Esophagus squamous epithelium (tissue), 5 donors: ENCODE measurements around the gene CCDC33. TPM values are rescaled to one million over a fixed set of nuclear protein-coding genes. Genes with fewer than 3 reads are reported as not detected.

Experiments used
- DNase-seq: peaks from one replicate; lab custom pipeline; 2025; lab: John Stamatoyannopoulos, UW
- H3K27ac ChIP-seq, 4 donors: fragments of 200-600 bp; sonication (generic); one replicate each; pipeline ENCODE4 v1.5.1; 2016 to 2019; ENCODE audit warnings: mild to moderate bottlenecking in 1 of 4
- H3K27me3 ChIP-seq, 4 donors: fragments of 200-600 bp; sonication (generic); 1 replicate in 3 of 4; 2 replicates in 1 of 4; pipeline versions ENCODE4 v1.5.1 to v1.6.0; 2017 to 2021; ENCODE audit warnings: antibody characterized with exemption in 1 of 4
- H3K36me3 ChIP-seq, 3 donors: fragments of 200-600 bp; sonication (generic); one replicate each; pipeline ENCODE4 v1.5.1; 2016 to 2019
- H3K4me1 ChIP-seq, 3 donors: fragments of 200-600 bp; sonication (generic); one replicate each; pipeline ENCODE4 v1.5.1; 2017 to 2019
- H3K4me3 ChIP-seq, 4 donors: fragments of 200-600 bp; sonication (generic); 1 replicate in 3 of 4; 2 replicates in 1 of 4; pipeline ENCODE4 v1.5.1; 2016 to 2019; ENCODE audit warnings: mild to moderate bottlenecking in 2 of 4, moderate library complexity in 1 of 4
- H3K9me3 ChIP-seq, 3 donors: fragments of 200-600 bp; sonication (generic); one replicate each; pipeline ENCODE4 v1.5.1; 2016 to 2019
- CTCF ChIP-seq, 6 experiments: fragments of 450-650 bp in 4 of 6; fragments of 200-600 bp in 2 of 6; sonication (generic) in 2 of 6; IDR thresholded peaks; one replicate each; pipeline ENCODE4 v1.5.1; 2016 to 2019; ENCODE audit warnings: antibody characterized with exemption in 6 of 6, mild to moderate bottlenecking in 4 of 6, moderate library complexity in 4 of 6
- POLR2A ChIP-seq, 4 donors: fragments of 450-650 bp; IDR thresholded peaks; one replicate each; pipeline ENCODE4 v1.6.1; 2017; ENCODE audit warnings: antibody characterized with exemption in 4 of 4, mild to moderate bottlenecking in 4 of 4, moderate library complexity in 3 of 4
- WGBS, 2 donors: methylation state at CpG; one replicate each; pipeline ENCODE4 v1.1.5; 2018; 5-methylcytosine and 5-hydroxymethylcytosine counted together
- intact Hi-C: fragments of 100-400 bp; cut with DNase I; formaldehyde crosslinking; loops from one replicate; pipeline ENCODE4 v1.15.0; 2022
- total RNA-seq, 4 donors: library from RNA; depleted of rRNA; stranded (reverse); fragments of >200 nt; gene quantifications; one replicate each; pipeline ENCODE4 v1.1.0, GENCODE V29; 2016
- donor health status: DM: yes; HTN: yes; CAD: no.

Gene CCDC33
- total RNA-seq, 4 donors from 2014 or later, result not detected

GRCh38 chr15:74193905-74194304, 42.2 kb upstream of the CCDC33 start:
- TF ChIP-seq CTCF (IDR thresholded peaks at IDR 0.05), result no peak
- no peak for TF ChIP-seq POLR2A (IDR thresholded peaks at IDR 0.05)
- peaks cover 11 to 71% (median 30%) of the 10 kb centered on the region in 3 donors for H3K4me1 ChIP-seq
- H3K9me3 ChIP-seq, result no peaks in the 10 kb centered on the region
- H3K4me3 ChIP-seq, result no peak overlapping the region
- no peaks in the 10 kb centered on the region for H3K36me3 ChIP-seq
- intact Hi-C loops, result no loop called here
- peak overlapping the region; percentile 3 to 59 (median 48) for H3K27ac ChIP-seq
- no peaks in the 10 kb centered on the region for H3K27me3 ChIP-seq
- DNase-seq, result no peak
- WGBS, 2 donors, result 59 to 100% methylated on average over 2 of the region's 6 CpGs

- Histone ChIP-seq H3K36me3 (no peaks in the 10 kb centered on the region), H3K4me3 (no peak overlapping the region), H3K4me1 (peaks cover 11 to 81% (median 34%) of the 10 kb centered on the region in 3 donors), H3K27me3 (no peaks in the 10 kb centered on the region), H3K27ac (no peak overlapping the region), H3K9me3 (no peaks in the 10 kb centered on the region)
- WGBS, 2 donors, result 88 to 92% methylated on average over 6 to 8 of the region's 13 CpGs
- no peak for DNase-seq
- TF ChIP-seq CTCF (IDR thresholded peaks at IDR 0.05) (no peak), POLR2A (IDR thresholded peaks at IDR 0.05) (no peak)
- intact Hi-C loops, result no loop called here
Observed at GRCh38 chr15:74194572-74195559, 41.3 kb upstream of the CCDC33 start.

- no peak for DNase-seq
- H3K4me3 ChIP-seq, result no peak overlapping the region
- H3K9me3 ChIP-seq, result no peaks in the 10 kb centered on the region
- peaks cover 15 to 94% (median 47%) of the 10 kb centered on the region in 3 donors for H3K4me1 ChIP-seq
- no peaks in the 10 kb centered on the region for H3K36me3 ChIP-seq
- WGBS, 2 donors, result 12 to 40% methylated on average over 1 to 6 of the region's 7 CpGs
- peak overlapping the region in 3 of 4 donors; percentile 10 to 37 (median 21) for H3K27ac ChIP-seq
- H3K27me3 ChIP-seq, result no peaks in the 10 kb centered on the region
- TF ChIP-seq POLR2A (IDR thresholded peaks at IDR 0.05) (no peak), CTCF (IDR thresholded peaks at IDR 0.05) (no peak)
- intact Hi-C loops, result no loop called here
Observed at GRCh38 chr15:74196175-74196574, 40.0 kb upstream of the CCDC33 start.

GRCh38 chr15:74197176-74197965, 38.8 kb upstream of the CCDC33 start:
- H3K27ac ChIP-seq, result peak overlapping the region in 1 of 4 donors; percentile 37
- 95% methylated on average over 7 of the region's 9 CpGs; no CpG with 5 or more reads in 1 of the 2 donors for WGBS, 2 donors
- no peaks in the 10 kb centered on the region for H3K9me3 ChIP-seq
- peaks cover 16 to 99% (median 59%) of the 10 kb centered on the region in 3 donors for H3K4me1 ChIP-seq
- DNase-seq, result no peak
- H3K27me3 ChIP-seq, result no peaks in the 10 kb centered on the region
- H3K36me3 ChIP-seq, result no peaks in the 10 kb centered on the region
- intact Hi-C loops, result no loop called here
- TF ChIP-seq CTCF (IDR thresholded peaks at IDR 0.05) (no peak), POLR2A (IDR thresholded peaks at IDR 0.05) (no peak)
- no peak overlapping the region for H3K4me3 ChIP-seq
